Stimulated activated memory B cell treated with anti-CD40 and anti-IgM and Interleukin-4, amounts not matched to agents 10 μg/mL and 1 μg/mL and 100 μg/mL, for 72 hours (primary cell): ENCODE results near the gene ANO3.

Experiments
- ATAC-seq: fragments of 150-1000 bp; cut with Tn5 transposase; 2 replicates; pipeline ENCODE4 v1.10.0; 2021
- H3K27ac Mint-ChIP-seq: one replicate; pipeline ENCODE4 v1.8.0; 2022; ENCODE audit warnings: mild to moderate bottlenecking, mixed read lengths
- H3K27me3 Mint-ChIP-seq: one replicate; pipeline ENCODE4 v1.8.0; 2022; ENCODE audit warnings: mixed read lengths
- H3K36me3 Mint-ChIP-seq: one replicate; pipeline ENCODE4 v1.8.0; 2022; ENCODE audit warnings: mixed read lengths
- H3K4me1 Mint-ChIP-seq: one replicate; pipeline ENCODE4 v1.8.0; 2022; ENCODE audit warnings: mixed read lengths
- H3K4me3 Mint-ChIP-seq: one replicate; pipeline ENCODE4 v1.8.0; 2022; ENCODE audit warnings: mild to moderate bottlenecking, moderate library complexity, mixed read lengths
- H3K9me3 Mint-ChIP-seq: one replicate; pipeline ENCODE4 v1.8.0; 2022; ENCODE audit warnings: mixed read lengths

The ANO3 gene

GRCh38 chr11:26706181-26706580, 374.3 kb downstream of the ANO3 start:
- H3K4me1 Mint-ChIP-seq = no peaks in the 10 kb centered on the region
- H3K4me3 Mint-ChIP-seq = no peak overlapping the region

GRCh38 chr11:26708736-26709456, 377.0 kb downstream of the ANO3 start:
- Mint-ChIP-seq H3K27me3 (no peaks in the 10 kb centered on the region), H3K36me3 (no peaks in the 10 kb centered on the region), H3K9me3 (no peaks in the 10 kb centered on the region), H3K27ac (no peak overlapping the region), H3K4me3 (no peak overlapping the region), H3K4me1 (no peaks in the 10 kb centered on the region)
- no peak for ATAC-seq

More at GRCh38 chr11:26706181-26706580, 374.3 kb downstream of the ANO3 start:
- no peak for ATAC-seq
- Mint-ChIP-seq H3K9me3 (no peaks in the 10 kb centered on the region), H3K36me3 (no peaks in the 10 kb centered on the region), H3K27ac (no peak overlapping the region), H3K27me3 (no peaks in the 10 kb centered on the region)

- H3K36me3 Mint-ChIP-seq = no peaks in the 10 kb centered on the region
- no peaks in the 10 kb centered on the region for H3K4me1 Mint-ChIP-seq
- no peaks in the 10 kb centered on the region for H3K9me3 Mint-ChIP-seq
- H3K27me3 Mint-ChIP-seq = no peaks in the 10 kb centered on the region
- ATAC-seq = no peak
- H3K27ac Mint-ChIP-seq = no peak overlapping the region
- no peak overlapping the region for H3K4me3 Mint-ChIP-seq
Measured at GRCh38 chr11:26710489-26710888, 378.6 kb downstream of the ANO3 start.

- Mint-ChIP-seq H3K4me1 (no peaks in the 10 kb centered on the region), H3K9me3 (no peaks in the 10 kb centered on the region), H3K27me3 (no peaks in the 10 kb centered on the region), H3K36me3 (no peaks in the 10 kb centered on the region), H3K27ac (no peak overlapping the region), H3K4me3 (no peak overlapping the region)
- ATAC-seq = no peak
Measured at GRCh38 chr11:26712497-26712896, 380.6 kb downstream of the ANO3 start.
